ENCODE data around the gene TDRD7.
A peak's percentile ranks its signal among the peaks of the same experiment; 100 is the strongest.

The TDRD7 gene

GRCh38 chr9:97411789-97412625 is at the start of gene TDRD7:
Gene TDRD7 (plus strand): TSS chr9:97412096. CDS start chr9:97428466, 16,370 bp downstream.
- peak; percentile 97 for DNase-seq

- no peak for DNase-seq
These were observed 48.9 kb upstream of the TDRD7 start for GRCh38 chr9:97362777-97363545.

- DNase-seq = no peak
These were observed 48.1 kb upstream of the TDRD7 start for GRCh38 chr9:97363661-97364299.

GRCh38 chr9:97364769-97365490 is 47.0 kb upstream of the TDRD7 start:
- DNase-seq = no peak

GRCh38 chr9:97365634-97366033 is 46.3 kb upstream of the TDRD7 start:
- no peak for DNase-seq

- no peak for DNase-seq
These were observed 45.4 kb upstream of the TDRD7 start for GRCh38 chr9:97366476-97366875.

- no peak for DNase-seq
These were observed 45.0 kb upstream of the TDRD7 start for GRCh38 chr9:97366889-97367288.

- no peak for DNase-seq
These were observed 44.2 kb upstream of the TDRD7 start for GRCh38 chr9:97367729-97368128.

- DNase-seq = no peak
These were observed 42.9 kb upstream of the TDRD7 start for GRCh38 chr9:97368964-97369363.

- DNase-seq = peak; percentile 6
These were observed 39.3 kb upstream of the TDRD7 start for GRCh38 chr9:97372580-97372979.

- DNase-seq = peak; percentile 30
These were observed 38.6 kb upstream of the TDRD7 start for GRCh38 chr9:97373331-97373730.

- peak; percentile 31 for DNase-seq
These were observed 37.1 kb upstream of the TDRD7 start for GRCh38 chr9:97374811-97375210.

GRCh38 chr9:97376902-97377301 is 35.0 kb upstream of the TDRD7 start:
- peak; percentile 38 for DNase-seq

- DNase-seq = no peak
These were observed 29.7 kb upstream of the TDRD7 start for GRCh38 chr9:97382099-97382718.

- no peak for DNase-seq
These were observed 27.3 kb upstream of the TDRD7 start for GRCh38 chr9:97384406-97385262.

- no peak for DNase-seq
These were observed 26.2 kb upstream of the TDRD7 start for GRCh38 chr9:97385626-97386264.

GRCh38 chr9:97386265-97386633 is 25.6 kb upstream of the TDRD7 start:
- DNase-seq = no peak

- peak; percentile 93 for DNase-seq
These were observed 25.0 kb upstream of the TDRD7 start for GRCh38 chr9:97386733-97387503.

- DNase-seq = no peak
These were observed 24.4 kb upstream of the TDRD7 start for GRCh38 chr9:97387504-97387886.

All from activated effector memory CD4-positive, alpha-beta T cell treated with anti-CD3 and anti-CD28 coated beads, Interleukin-2, amount 50 U/mL, for 16 hours (primary cell).